H1 (cell line): ENCODE measurements around the gene ABHD8. TPM values are rescaled to one million over a fixed set of nuclear protein-coding genes. Genes with fewer than 3 reads are reported as not detected.

ENCODE experiments used
- BRCA1 ChIP-seq: IDR thresholded peaks from 2 replicates; pipeline ENCODE4 v1.6.1; 2012; ENCODE audit warnings: low read depth, low read length, improper control_type of control experiment
- CHD7 ChIP-seq: fragments of 300-600 bp; sonication (generic); IDR thresholded peaks from 2 replicates; pipeline ENCODE4 v1.7.1; 2012; ENCODE audit warnings: low read length, moderate library complexity, mild to moderate bottlenecking, inconsistent platforms; ENCODE audit not compliant: insufficient replicate concordance
- GABPA ChIP-seq: IDR thresholded peaks from 2 replicates; pipeline ENCODE4 v1.6.1; 2011; ENCODE audit warnings: mild to moderate bottlenecking, low read length, moderate library complexity, borderline replicate concordance; ENCODE audit not compliant: insufficient read depth
- RAD21 ChIP-seq, 2 experiments: IDR thresholded peaks in 1 of 2; conservative IDR thresholded peaks in 1 of 2; 2 replicates each; pipeline ENCODE4 v1.6.1; 2011; ENCODE audit warnings: low read depth in 2 of 2, low read length in 2 of 2, improper control_type of control experiment in 1 of 2, inconsistent platforms in 1 of 2, mild to moderate bottlenecking in 1 of 2, moderate library complexity in 1 of 2
- TAF1 ChIP-seq: IDR thresholded peaks from 2 replicates; pipeline ENCODE4 v1.6.1; 2011; ENCODE audit warnings: mild to moderate bottlenecking, low read depth, low read length
- TEAD4 ChIP-seq: IDR thresholded peaks from 2 replicates; pipeline ENCODE4 v1.6.1; 2012; ENCODE audit warnings: low read depth, low read length, inconsistent platforms, mixed read lengths
- polyA plus RNA-seq, 7 experiments: library from polyadenylated mRNA; depleted of rRNA in 3 of 7; stranded (reverse) in 5 of 7; unstranded in 2 of 7; fragments of >200 nt in 5 of 7; fragments of 200-250 nt in 2 of 7; gene quantifications; 1 replicate in 5 of 7; 2 replicates in 1 of 7; 4 replicates in 1 of 7; pipeline versions ENCODE4 v1.2.1 to v1.2.3, GENCODE V29; 2011 to 2013; ENCODE audit warnings: missing spikeins in 2 of 7, mixed read lengths in 2 of 7
- total RNA-seq: library from RNA; stranded (reverse); fragmentation: NEBNext Ultra II Directional; extraction: Animal tissue kit (Norgen Biotek cat#: 25700); gene quantifications from 2 replicates; pipeline ENCODE4 v1.2.1, GENCODE V29; 2021

ABHD8 gene
- total and polyA plus RNA-seq, 2 of the 8 experiments (the other 6 are each of a cell fraction or from before 2014, with no cell fraction given), result 11.3 to 18.7 TPM

- no peak for TF ChIP-seq CHD7
- peak; percentile 5; the same call in 1 of the 2 replicates for TF ChIP-seq GABPA
- TF ChIP-seq BRCA1, result no peak; the same call in 1 of the 2 replicates
- peak; percentile 50 to 62; a peak in 3 of 4 replicates for TF ChIP-seq RAD21 (IDR thresholded peaks at IDR 0.05 in 1 of 2, conservative IDR thresholded peaks at IDR 0.05 in 1 of 2; ENCODE audit: low read depth in 2 of 2, low read length in 2 of 2)
- TF ChIP-seq TEAD4, result 0 out of 2 replicates have a peak, but pooled peaks have one; percentile 2
- TF ChIP-seq TAF1, result peak; percentile 79
Observed at GRCh38 chr19:17327654-17328516, 24.7 kb upstream of the ABHD8 start (continued).
